Activated CD4-positive, alpha-beta T cell treated with anti-CD3 and anti-CD28 coated beads, Interleukin-10, Interleukin-2, amounts not matched to agents 100 ng/mL and 50 ng/mL, durations not matched to agents 16 hours and 8 hours (primary cell): ENCODE results near the gene TOP1.

Experiments
- DNase-seq: peaks from one replicate; pipeline ENCODE4 v3.0.0-alpha.2; 2020

Gene TOP1

GRCh38 chr20:41170386-41171105, 141.9 kb downstream of the TOP1 start:
- DNase-seq: no peak

DNA sequence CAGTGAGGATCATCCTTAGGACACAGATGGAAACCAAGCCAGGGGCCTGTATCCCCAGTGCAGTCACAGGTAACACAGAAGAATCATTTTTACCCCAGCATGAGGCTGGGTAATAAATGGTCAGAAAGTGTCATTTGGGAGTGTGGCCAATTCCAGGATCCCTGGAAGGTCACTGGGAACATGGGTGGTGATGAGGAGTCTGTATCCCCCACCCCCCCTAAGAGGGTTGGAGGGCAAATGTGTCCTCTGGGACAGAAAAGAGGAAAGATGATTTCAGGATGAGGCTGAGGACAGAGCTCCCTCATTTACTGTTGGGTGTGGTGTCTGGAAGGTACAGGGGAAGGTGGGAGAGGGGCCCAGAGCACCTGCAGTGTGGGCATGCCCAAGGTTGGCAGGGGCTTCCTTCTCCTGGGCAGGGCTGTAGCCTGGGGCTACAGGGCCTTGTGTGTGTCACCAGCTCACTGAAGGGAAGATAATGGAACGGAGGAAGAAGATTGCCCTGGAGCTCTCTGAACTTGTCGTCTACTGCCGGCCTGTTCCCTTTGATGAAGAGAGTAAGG, 143.2 kb downstream of the TOP1 start:
- DNase-seq: no peak

GRCh38 chr20:41172296-41173140, 143.9 kb downstream of the TOP1 start:
- no peak for DNase-seq

DNA sequence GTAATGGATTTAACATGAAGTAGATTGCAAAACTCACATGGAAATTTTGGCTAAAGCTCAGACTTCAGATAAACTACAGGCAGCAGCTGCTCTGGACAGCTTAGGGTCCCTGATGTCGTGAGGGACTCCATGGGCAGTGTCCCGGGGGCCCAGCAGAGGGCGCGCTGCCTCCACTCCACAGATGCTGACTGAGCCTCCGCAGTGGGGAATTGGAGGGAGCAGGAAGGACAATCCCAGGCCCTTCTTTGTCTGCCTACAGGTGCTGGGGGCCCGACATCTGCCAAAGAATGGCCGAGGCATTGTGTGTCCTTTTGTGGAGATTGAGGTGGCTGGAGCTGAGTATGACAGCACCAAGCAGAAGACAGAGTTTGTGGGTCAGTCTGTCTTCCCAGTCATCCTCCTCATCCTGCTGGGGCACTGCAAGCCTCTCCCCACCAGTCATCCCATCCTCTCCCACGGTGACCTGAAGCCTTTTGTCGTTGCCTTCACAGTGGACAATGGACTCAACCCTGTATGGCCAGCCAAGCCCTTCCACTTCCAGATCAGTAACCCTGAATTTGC, 144.6 kb downstream of the TOP1 start:
- peak; percentile 62 for DNase-seq

DNA sequence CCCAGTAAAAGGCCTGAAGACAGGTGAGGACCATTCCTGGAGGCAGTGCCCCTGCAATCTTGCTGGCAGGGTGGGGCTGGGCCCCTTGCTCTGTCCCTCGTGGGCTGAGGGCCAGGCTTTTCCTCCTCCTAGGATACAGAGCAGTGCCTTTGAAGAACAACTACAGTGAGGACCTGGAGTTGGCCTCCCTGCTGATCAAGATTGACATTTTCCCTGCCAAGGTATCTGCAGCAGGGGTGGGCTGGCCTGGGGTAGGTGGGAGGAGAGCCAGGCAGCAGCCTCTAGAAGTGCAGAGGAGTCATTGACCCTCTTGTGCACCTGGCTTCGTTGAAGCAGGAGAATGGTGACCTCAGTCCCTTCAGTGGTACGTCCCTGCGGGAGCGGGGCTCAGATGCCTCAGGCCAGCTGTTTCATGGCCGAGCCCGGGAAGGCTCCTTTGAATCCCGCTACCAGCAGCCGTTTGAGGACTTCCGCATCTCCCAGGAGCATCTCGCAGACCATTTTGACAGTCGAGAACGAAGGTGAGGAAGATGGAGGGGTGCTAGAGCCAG, 145.2 kb downstream of the TOP1 start:
- no peak for DNase-seq
